ENCODE measurements around the gene GSTK1.

DNA sequence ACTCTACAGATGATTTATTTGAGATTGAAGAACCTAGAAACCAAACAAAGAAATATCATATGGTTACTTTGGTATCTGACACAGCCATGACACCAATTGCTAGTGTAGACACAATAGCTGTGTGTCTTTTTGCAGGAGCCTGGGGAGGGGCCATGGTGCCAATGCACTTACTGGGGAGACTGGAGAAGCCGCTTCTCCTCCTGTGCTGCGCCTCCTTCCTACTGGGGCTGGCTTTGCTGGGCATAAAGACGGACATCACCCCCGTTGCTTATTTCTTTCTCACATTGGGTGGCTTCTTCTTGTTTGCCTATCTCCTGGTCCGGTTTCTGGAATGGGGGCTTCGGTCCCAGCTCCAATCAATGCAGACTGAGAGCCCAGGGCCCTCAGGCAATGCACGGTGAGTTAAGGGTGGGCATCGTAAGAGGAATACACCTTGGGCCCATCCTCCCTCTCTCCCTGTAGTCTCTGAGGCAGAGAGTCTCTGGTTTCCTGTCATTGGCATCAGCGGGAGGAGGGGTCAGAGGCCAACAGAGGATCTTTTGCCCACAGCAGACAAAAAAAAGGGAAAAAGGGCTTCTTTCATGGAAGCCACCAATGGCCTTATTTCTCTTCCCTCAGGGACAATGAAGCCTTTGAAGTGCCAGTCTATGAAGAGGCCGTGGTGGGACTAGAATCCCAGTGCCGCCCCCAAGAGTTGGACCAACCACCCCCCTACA, 22.7 kb downstream of the GSTK1 start:
- TF ChIP-seq, protein P1, sequence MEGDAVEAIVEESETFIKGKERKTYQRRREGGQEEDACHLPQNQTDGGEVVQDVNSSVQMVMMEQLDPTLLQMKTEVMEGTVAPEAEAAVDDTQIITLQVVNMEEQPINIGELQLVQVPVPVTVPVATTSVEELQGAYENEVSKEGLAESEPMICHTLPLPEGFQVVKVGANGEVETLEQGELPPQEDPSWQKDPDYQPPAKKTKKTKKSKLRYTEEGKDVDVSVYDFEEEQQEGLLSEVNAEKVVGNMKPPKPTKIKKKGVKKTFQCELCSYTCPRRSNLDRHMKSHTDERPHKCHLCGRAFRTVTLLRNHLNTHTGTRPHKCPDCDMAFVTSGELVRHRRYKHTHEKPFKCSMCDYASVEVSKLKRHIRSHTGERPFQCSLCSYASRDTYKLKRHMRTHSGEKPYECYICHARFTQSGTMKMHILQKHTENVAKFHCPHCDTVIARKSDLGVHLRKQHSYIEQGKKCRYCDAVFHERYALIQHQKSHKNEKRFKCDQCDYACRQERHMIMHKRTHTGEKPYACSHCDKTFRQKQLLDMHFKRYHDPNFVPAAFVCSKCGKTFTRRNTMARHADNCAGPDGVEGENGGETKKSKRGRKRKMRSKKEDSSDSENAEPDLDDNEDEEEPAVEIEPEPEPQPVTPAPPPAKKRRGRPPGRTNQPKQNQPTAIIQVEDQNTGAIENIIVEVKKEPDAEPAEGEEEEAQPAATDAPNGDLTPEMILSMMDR (conservative IDR thresholded peaks at IDR 0.05; ENCODE audit: low read length): no peak
- no peak for TF ChIP-seq EZH2phosphoT487 (IDR thresholded peaks at IDR 0.05; ENCODE audit: borderline replicate concordance)
